CD14-positive monocyte (primary cell): ENCODE results near the gene PSEN1. TPM values are rescaled to one million over a fixed set of nuclear protein-coding genes. Genes with fewer than 3 reads are reported as not detected.
"Not testable (repeated sequence)": the region's sequence is repeated elsewhere in the genome, so short reads cannot be mapped to it uniquely, and the experiment has no call there.

Experiments
- DNase-seq, 3 donors: peaks; one replicate each; pipeline ENCODE4 v3.0.0-alpha.2; 2011 to 2022
- H2AFZ ChIP-seq: 2 replicates; pipeline ENCODE4 v1.6.0; 2012; ENCODE audit warnings: mild to moderate bottlenecking, low read depth, low read length, inconsistent platforms; ENCODE audit not compliant: insufficient read depth, poor library complexity, severe bottlenecking
- H3K27ac ChIP-seq, 2 donors: 1 replicate in 1 of 2; 2 replicates in 1 of 2; pipeline ENCODE4 v1.5.1; 2012 to 2013; ENCODE audit warnings: low read length in 2 of 2, control low read depth in 1 of 2, inconsistent platforms in 1 of 2, low read depth in 1 of 2, mild to moderate bottlenecking in 1 of 2
- H3K27me3 ChIP-seq, 2 donors: one replicate each; pipeline versions ENCODE4 v1.6.0 to v1.6.1; 2011 to 2013; ENCODE audit warnings: low read length in 2 of 2; ENCODE audit not compliant: control insufficient read depth in 2 of 2, insufficient read depth in 2 of 2
- H3K36me3 ChIP-seq, 2 donors: replicated peaks in 1 of 2; 1 replicate in 1 of 2; 2 replicates in 1 of 2; pipeline versions ENCODE4 v1.5.1 to v1.6.1; 2012 to 2013; ENCODE audit warnings: low read length in 2 of 2, control low read depth in 1 of 2, inconsistent platforms in 1 of 2, mild to moderate bottlenecking in 1 of 2; ENCODE audit not compliant: insufficient read depth in 2 of 2, control insufficient read depth in 1 of 2
- H3K4me1 ChIP-seq, 2 donors: 1 replicate in 1 of 2; 2 replicates in 1 of 2; pipeline versions ENCODE4 v1.5.1 to v1.6.1; 2012 to 2013; ENCODE audit warnings: low read length in 2 of 2, control low read depth in 1 of 2, inconsistent platforms in 1 of 2, mild to moderate bottlenecking in 1 of 2, moderate library complexity in 1 of 2; ENCODE audit not compliant: insufficient read depth in 2 of 2, control insufficient read depth in 1 of 2
- H3K4me2 ChIP-seq: replicated peaks from 2 replicates; pipeline ENCODE3; 2012; ENCODE audit warnings: low read length, moderate library complexity, mild to moderate bottlenecking; ENCODE audit not compliant: poor library complexity, severe bottlenecking; ENCODE audit errors: extremely low read depth
- H3K4me3 ChIP-seq, 3 experiments: fragments of 200-600 bp in 1 of 3; sonication (generic) in 1 of 3; replicated peaks in 1 of 3; 1 replicate in 2 of 3; 2 replicates in 1 of 3; pipeline ENCODE4 v1.5.1; 2011 to 2013; ENCODE audit warnings: low read length in 3 of 3, mild to moderate bottlenecking in 3 of 3, control low read depth in 2 of 3, low read depth in 2 of 3, inconsistent platforms in 1 of 3, moderate library complexity in 1 of 3
- H3K79me2 ChIP-seq: 2 replicates; pipeline ENCODE4 v1.6.0; 2012; ENCODE audit warnings: mild to moderate bottlenecking, control low read depth, inconsistent platforms, low read length, moderate library complexity; ENCODE audit not compliant: insufficient read depth
- H3K9ac ChIP-seq: 2 replicates; pipeline ENCODE4 v1.6.0; 2017; ENCODE audit warnings: low read length, mild to moderate bottlenecking; ENCODE audit not compliant: insufficient read depth, poor library complexity, severe bottlenecking
- H3K9me3 ChIP-seq, 2 donors: replicated peaks in 1 of 2; 1 replicate in 1 of 2; 2 replicates in 1 of 2; pipeline versions ENCODE4 v1.5.1 to v1.6.1; 2012 to 2013; ENCODE audit warnings: low read length in 2 of 2, control low read depth in 1 of 2; ENCODE audit not compliant: control insufficient read depth in 1 of 2, insufficient read depth in 1 of 2
- H4K20me1 ChIP-seq: 2 replicates; pipeline ENCODE4 v1.6.0; 2012; ENCODE audit warnings: mild to moderate bottlenecking, low read length, control low read depth, moderate library complexity; ENCODE audit not compliant: insufficient read depth
- H3K27ac Mint-ChIP-seq, 7 donors: one replicate each; pipeline ENCODE4 v1.8.0; 2020; ENCODE audit warnings: mild to moderate bottlenecking in 7 of 7, mixed read lengths in 7 of 7, moderate library complexity in 6 of 7, inconsistent platforms in 2 of 7
- H3K27me3 Mint-ChIP-seq, 3 donors: one replicate each; pipeline ENCODE4 v1.8.0; 2021 to 2022; ENCODE audit warnings: low read depth in 3 of 3, mild to moderate bottlenecking in 3 of 3, mixed read lengths in 3 of 3, moderate library complexity in 3 of 3, inconsistent platforms in 1 of 3
- H3K36me3 Mint-ChIP-seq, 2 donors: one replicate each; pipeline ENCODE4 v1.8.0; 2020; ENCODE audit warnings: mixed read lengths in 2 of 2, inconsistent platforms in 1 of 2, mild to moderate bottlenecking in 1 of 2
- H3K4me1 Mint-ChIP-seq: one replicate; pipeline ENCODE4 v1.8.0; 2020; ENCODE audit warnings: mild to moderate bottlenecking, mixed read lengths
- H3K4me3 Mint-ChIP-seq, 2 donors: one replicate each; pipeline ENCODE4 v1.8.0; 2020; ENCODE audit warnings: mild to moderate bottlenecking in 2 of 2, mixed read lengths in 2 of 2, moderate library complexity in 1 of 2
- H3K9me3 Mint-ChIP-seq, 7 donors: one replicate each; pipeline ENCODE4 v1.8.0; 2020 to 2022; ENCODE audit warnings: mixed read lengths in 7 of 7, mild to moderate bottlenecking in 6 of 7, moderate library complexity in 6 of 7, inconsistent platforms in 2 of 7
- WGBS: methylation state at CpG from one replicate; pipeline ENCODE4 v1.1.5; 2013; ENCODE audit warnings: missing lambda C conversion rate; ENCODE audit not compliant: insufficient coverage; 5-methylcytosine and 5-hydroxymethylcytosine counted together
- intact Hi-C, 2 donors: fragments of 100-400 bp; cut with micrococcal nuclease; formaldehyde crosslinking; loops; one replicate each; pipeline versions ENCODE4 v1.15.0 to v1.15.1; 2023
- polyA plus RNA-seq, 3 donors: library from polyadenylated mRNA; depleted of rRNA in 1 of 3; unstranded in 2 of 3; stranded (reverse) in 1 of 3; fragments of 300-500 nt in 2 of 3; fragments of >200 nt in 1 of 3; fragmentation: Illumina TruSeq in 2 of 3; gene quantifications; 1 replicate in 2 of 3; 2 replicates in 1 of 3; pipeline ENCODE4 v1.2.3, GENCODE V29; 2012 to 2021
- TF ChIP-seq, protein P1 (sequence below): fragments of 200-600 bp; IDR thresholded peaks from one replicate; pipeline ENCODE4 v1.8.0; 2022; ENCODE audit warnings: antibody characterized with exemption, mild to moderate bottlenecking

The PSEN1 gene
- polyA plus RNA-seq, 3 donors: 42.4 to 130 (median 85.6) TPM

DNA sequence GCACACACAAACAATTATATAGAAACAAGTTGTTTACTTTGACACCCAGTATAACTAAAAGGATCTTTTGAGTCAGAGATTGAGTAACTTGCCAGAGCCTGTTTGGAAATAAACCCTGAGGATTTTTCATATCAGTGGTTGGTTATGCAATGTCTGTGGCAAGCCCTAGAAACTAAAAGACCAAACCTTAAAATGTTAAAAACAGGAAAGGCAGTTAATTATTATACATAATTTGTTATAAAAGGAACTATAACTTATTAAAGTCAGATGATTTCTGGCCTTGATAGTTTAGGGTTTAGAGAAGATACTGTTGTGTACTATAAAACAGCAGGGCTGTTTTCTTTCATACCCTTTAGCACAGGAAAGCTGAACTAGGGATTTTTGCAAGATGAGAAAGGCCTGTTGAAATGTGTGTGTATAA, 44.1 kb downstream of the PSEN1 start:
- peak overlapping the region; percentile 51 for H3K4me2 ChIP-seq
- no peaks in the 10 kb centered on the region for H3K27me3 ChIP-seq
- H3K9ac ChIP-seq: peak overlapping the region; percentile 28
- peak overlapping the region in 1 of 2 donors; percentile 42 for H3K4me3 Mint-ChIP-seq
- no peaks in the 10 kb centered on the region for H3K9me3 ChIP-seq
- TF ChIP-seq, protein P1, sequence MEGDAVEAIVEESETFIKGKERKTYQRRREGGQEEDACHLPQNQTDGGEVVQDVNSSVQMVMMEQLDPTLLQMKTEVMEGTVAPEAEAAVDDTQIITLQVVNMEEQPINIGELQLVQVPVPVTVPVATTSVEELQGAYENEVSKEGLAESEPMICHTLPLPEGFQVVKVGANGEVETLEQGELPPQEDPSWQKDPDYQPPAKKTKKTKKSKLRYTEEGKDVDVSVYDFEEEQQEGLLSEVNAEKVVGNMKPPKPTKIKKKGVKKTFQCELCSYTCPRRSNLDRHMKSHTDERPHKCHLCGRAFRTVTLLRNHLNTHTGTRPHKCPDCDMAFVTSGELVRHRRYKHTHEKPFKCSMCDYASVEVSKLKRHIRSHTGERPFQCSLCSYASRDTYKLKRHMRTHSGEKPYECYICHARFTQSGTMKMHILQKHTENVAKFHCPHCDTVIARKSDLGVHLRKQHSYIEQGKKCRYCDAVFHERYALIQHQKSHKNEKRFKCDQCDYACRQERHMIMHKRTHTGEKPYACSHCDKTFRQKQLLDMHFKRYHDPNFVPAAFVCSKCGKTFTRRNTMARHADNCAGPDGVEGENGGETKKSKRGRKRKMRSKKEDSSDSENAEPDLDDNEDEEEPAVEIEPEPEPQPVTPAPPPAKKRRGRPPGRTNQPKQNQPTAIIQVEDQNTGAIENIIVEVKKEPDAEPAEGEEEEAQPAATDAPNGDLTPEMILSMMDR: no peak
- DNase-seq: peak; percentile 12 to 95 (median 78)
- H3K36me3 Mint-ChIP-seq: peaks cover 46 to 73% of the 10 kb centered on the region in 2 donors
- H3K27ac ChIP-seq: peak overlapping the region; percentile 63 to 85
- H3K4me1 ChIP-seq: peaks cover 10 to 59% of the 10 kb centered on the region in 2 donors
- peaks cover 47% of the 10 kb centered on the region for H3K4me1 Mint-ChIP-seq
- peak overlapping the region in 1 of 3 experiments; percentile 38 for H3K4me3 ChIP-seq
- H3K79me2 ChIP-seq: peaks cover 52% of the 10 kb centered on the region
- no peak overlapping the region for H2AFZ ChIP-seq
- no peaks in the 10 kb centered on the region for H4K20me1 ChIP-seq
- peaks cover 0 to 2% (median 0%) of the 10 kb centered on the region in 3 donors for H3K27me3 Mint-ChIP-seq
- H3K36me3 ChIP-seq: peaks cover 53 to 56% of the 10 kb centered on the region in 2 donors
- H3K27ac Mint-ChIP-seq: peak overlapping the region; percentile 84 to 99 (median 97)
- H3K9me3 Mint-ChIP-seq: peaks cover 0 to 2% (median 0%) of the 10 kb centered on the region in 7 donors
- intact Hi-C loops: no loop called here

DNA sequence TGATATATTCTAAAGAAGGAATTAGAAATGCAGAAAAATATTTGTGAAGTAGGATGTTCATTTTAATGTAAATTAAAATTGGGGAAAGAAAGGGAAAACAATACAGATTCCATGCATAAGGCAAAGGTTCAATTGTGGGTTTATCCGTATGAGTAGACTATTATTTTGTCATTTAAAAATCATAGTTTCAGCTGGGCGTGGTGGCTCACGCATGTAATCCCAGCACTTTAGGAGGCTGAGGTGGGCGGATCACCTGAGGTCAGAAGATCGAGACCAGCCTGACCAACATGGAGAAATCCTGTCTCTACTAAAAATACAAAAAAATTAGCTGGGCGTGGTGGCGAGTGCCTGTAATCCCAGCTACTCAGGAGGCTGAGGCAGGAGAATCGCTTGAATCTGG, 44.7 kb downstream of the PSEN1 start:
- peak overlapping the region in 1 of 2 donors; percentile 30 for H3K4me3 Mint-ChIP-seq
- H3K36me3 Mint-ChIP-seq: peaks cover 42 to 73% of the 10 kb centered on the region in 2 donors
- Histone ChIP-seq H3K4me2 (peak overlapping the region; percentile 51), H3K27ac (peak overlapping the region in 1 of 2 donors; percentile 85), H3K79me2 (peaks cover 52% of the 10 kb centered on the region), H3K4me1 (peaks cover 10 to 55% of the 10 kb centered on the region in 2 donors), H3K36me3 (peaks cover 53% of the 10 kb centered on the region in 2 donors), H3K4me3 (peak overlapping the region in 1 of 3 experiments; percentile 38)
- H3K27me3 Mint-ChIP-seq, H4K20me1 ChIP-seq, H3K27me3 ChIP-seq, H2AFZ ChIP-seq, DNase-seq, H3K9ac ChIP-seq, intact Hi-C loops, H3K9me3 ChIP-seq, H3K9me3 Mint-ChIP-seq: not testable (repeated sequence)
- WGBS: no CpG with 5 or more reads among the region's 8 CpGs
- peak overlapping the region; percentile 63 to 97 (median 94) for H3K27ac Mint-ChIP-seq
- peaks cover 45% of the 10 kb centered on the region for H3K4me1 Mint-ChIP-seq
